CD4-positive, alpha-beta T cell treated with Interleukin-4 for 4 hours (primary cell): ENCODE measurements around the gene PBX1.

ENCODE experiments used
- DNase-seq: peaks from one replicate; pipeline ENCODE4 v3.0.0-alpha.2; 2020

PBX1 gene

DNA sequence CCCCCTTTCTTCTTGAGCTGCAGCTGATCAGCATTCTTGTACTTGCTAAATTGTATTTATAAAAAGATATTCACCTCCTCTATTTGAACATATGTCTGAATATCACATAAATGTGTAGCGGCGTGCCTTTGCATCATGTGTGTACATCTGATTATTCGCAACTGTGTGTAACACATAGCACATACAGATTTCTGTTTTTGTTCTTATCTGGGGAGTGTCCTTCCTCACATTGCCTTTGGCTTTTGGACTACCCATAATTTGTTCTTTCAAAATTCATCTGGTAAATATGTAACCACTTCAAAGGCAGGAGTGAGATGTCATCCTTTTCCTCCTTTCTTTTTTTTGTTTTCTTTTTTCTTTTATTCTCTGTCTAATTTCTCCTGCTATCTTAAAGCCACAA is 113.6 kb downstream of the PBX1 start:
- no peak for DNase-seq

DNA sequence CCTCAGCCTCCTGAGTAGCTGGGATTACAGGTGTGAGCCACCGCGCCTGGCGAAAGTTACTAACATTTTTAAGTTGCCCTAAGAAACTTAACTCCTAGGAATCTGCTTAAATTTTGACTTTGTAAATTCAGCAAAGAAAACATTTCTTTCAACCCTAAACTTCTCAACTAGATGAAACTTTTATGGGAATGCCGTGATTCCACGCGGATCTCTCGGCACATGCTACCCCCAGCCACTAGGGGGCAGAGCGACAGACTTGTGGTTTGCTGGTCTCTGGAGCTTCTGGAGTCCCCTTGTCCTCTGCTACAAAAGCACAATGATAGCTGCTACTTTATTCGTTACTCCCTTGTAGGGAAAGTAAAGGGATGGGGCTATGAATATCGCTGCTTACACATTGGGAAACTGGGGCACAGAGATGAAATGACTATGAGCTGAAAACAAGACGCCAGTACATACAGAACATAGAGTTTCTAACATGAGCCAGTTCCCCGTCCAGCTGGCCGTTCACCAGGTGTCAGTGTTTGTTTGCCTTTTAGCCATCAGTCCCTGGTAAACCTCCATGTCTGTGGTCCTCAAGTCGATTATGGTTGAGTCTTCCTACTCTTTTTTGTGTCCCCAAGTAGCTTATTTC is 114.7 kb downstream of the PBX1 start:
- no peak for DNase-seq

DNA sequence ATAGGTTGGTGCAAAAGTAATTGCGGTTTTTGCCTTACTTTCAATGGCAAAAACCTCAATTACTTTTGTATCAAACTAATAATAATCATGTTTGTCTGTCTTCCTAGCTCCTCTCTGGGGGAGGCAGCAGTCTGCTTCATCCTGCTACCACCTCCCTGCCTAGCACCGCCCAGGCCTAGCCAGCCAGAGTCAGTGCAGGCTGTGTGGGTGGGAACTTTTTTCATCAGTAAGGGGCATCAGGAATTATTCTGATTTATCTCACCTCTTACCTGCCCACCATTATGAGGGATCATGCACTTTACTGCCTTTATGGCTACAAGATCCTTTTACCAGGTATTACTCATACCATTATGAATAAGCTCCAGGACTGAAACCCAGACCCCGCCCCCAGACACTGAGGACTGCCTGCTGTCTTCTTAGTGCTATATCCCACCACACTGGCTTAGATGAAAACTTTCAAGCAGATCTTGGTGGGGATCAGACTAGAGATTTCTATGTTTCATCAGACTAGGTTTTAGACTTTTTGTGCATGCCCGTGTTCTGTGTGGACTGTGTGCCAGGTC is 116.4 kb downstream of the PBX1 start:
- DNase-seq = no peak

DNA sequence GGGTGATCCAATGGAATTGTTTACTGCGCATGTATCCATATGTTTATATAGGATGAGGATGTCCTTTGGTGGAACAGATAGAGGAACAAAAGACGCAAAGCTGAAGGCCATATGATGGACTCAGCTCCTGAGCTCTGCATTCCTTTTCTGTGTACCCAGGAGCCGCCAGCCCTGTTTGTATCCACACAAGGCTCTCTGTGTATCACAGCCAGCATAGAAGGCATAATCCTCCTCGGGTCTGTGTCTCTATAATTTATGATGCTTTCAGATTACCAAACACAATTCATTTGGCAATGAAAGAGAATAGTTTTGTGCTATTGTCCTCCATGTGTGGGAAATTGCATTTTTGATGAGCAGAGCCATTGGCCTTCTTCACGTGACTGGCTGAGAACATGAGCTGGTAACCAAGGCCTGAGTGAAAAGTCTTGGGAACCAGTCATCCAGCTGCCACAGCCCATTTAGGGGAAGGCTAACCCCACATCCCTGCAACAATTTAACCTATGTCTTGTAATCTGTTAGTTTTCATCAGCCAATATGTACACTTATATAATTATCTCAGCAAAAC is 119.2 kb downstream of the PBX1 start:
- no peak for DNase-seq

DNA sequence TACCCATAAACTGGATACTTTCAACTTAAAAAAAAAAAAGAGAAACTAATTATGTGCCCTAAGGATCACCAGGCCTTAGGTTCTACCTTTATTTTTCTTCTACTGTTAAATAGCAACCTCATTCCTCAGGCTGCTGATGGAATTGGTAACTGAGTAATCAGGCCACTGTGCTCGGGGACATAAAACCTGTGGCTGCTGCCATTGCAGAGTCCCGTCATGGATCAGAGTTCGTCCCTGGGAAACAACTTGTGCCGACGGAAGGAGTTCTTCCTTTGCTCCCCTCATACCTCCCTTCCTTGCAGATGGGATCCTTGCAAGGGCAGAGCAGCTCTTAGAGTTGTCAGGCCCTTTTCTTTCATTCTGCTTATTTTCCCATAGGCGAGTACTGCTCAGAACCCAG is 123.6 kb downstream of the PBX1 start:
- DNase-seq = no peak

DNA sequence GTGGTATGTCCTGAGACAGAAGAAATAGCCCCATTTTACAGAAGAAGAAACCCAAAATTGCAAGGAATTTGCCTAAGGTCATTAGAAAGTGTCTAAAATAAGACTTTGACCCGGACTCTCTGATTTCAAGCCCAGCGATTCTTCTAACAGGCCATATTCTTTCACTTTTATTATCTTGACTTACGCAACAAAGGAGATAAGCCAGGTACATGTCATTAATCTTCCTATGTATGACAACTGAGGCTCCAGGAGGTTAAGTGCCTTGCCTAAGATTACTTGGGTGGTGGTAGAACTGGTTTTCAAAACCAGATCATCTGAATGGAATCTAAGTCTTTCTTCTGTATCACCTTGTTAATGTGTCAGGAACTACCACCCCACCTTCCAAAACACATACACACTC is 124.3 kb downstream of the PBX1 start:
- no peak for DNase-seq

DNA sequence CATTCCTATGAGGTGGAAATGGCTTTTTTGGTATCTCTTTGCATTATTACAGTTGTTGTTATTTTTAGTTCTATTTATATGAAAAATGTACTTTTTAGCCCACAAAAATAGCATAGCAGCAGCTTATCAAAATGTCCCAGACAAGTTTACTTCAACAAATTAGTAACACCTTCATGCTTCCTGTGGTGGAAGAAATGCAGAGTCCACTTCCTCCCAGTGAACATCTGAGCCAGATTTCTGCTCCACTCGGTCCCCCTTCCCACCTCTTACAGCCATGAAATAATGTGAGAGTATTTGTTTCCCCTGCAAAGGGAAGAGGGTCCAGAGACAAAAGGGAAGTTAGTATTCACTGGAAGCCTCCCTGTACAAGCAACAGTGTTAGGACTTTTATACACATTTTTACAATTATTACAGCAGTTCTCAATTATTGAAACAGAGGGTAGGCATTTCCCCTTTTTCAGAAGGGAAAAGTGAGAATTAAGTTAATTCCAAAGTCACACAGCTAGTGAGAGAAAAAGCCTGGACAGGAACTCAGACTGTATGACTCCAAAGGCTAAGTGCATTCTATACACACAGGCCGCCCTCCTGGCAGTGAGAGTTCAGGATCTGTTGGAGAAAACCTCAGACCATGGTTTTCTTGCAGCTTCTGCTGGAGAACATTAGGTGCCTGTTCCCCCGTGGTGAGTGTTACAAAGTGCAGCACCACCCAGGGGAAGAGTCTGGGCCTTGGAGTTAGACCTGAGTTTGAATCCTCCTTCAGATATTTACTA is 126.5 kb downstream of the PBX1 start:
- no peak for DNase-seq

DNA sequence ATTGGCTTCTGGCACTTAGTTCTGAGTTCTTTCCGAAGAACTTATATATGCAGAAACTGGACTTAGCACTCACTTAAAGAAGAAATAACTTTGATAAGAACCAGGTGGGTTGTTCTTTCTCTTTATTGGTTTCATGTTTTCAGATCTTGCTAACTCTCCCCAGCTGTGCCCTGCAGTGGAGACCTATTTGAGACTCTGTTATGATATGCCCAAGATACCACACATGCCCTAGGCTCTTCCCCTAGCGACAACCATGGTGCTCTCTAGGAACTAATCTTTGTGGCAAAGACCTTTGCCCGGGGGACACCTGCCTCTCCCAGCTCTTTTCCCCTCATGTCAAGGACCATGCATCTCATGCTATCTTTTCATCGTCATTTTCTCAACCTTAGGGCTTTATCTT is 128.8 kb downstream of the PBX1 start:
- no peak for DNase-seq

DNA sequence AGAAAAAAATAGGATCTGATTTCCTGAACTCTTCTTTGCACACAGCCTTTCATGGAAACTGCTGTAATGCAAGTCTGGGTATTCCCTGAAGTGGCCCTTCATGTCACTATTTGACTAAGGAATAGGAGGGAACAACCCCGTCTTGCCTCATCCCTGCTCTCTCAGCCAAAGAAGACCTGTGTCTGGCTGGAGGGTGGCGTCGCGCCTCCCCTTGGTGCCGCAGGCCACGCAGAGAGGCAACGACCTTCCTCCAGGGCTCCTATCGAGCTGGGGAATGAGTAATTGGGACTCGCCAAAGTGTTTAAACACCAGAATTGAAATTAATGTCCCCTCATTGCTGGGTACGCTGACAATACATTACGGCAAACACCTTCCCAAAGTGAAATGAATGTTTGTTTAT is 129.8 kb downstream of the PBX1 start:
- DNase-seq = no peak

DNA sequence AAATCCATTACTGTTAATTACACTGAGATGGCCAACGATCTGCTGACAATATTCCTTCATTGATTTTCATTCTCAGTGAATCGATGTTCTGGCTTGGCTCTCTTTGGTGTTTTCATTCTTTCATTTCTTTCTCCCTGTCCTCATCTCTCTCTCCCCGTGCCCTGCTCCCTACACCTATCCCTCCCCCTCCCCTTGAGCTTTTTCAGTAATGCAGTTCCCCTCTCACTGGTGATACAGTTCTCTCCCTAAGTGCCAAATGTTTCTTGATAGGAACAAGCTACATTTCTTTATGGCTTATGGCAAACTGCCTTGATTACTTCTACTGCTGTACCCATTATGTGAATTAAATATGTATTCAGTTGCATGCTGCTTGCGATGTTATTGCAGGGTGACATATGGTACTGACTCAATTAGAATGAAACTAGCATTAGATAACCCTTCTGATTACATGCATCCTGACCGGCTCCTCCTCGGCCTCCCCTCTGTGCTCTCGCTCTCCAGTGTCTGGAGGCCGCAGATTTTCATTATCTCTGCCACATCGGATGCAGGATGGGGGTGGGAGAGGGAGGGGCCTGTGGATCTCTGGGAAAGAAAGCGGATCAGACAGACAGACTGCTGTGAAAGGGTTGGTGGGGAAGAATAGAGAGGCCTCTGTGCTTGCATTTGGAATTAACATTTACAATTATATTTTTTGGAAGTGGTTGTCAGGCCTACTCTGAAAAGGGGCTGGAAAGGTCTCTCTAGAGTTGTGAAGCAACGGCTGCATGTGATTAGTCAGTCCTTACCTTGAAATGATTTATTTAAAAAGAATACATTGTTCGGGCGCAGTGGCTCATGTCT is 130.9 kb downstream of the PBX1 start:
- DNase-seq = no peak

DNA sequence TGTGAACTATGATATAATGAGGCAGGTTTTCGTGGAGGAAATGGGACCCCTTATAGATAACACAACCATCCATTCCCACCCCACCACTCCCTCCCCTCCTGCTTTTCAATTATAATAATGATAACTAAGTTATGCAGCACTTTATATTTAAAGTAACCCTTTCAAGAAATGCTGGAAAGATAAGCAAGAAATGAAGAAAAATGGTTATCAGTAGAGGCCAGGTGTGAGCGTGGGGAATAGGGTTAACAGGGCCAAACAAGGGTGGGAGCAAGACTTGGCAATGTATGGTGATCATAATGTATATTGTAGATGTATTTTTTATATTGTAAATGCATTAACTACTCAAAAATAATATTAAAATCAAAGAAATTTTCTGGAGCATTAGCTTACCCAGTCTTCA is 133.4 kb downstream of the PBX1 start:
- DNase-seq = no peak

DNA sequence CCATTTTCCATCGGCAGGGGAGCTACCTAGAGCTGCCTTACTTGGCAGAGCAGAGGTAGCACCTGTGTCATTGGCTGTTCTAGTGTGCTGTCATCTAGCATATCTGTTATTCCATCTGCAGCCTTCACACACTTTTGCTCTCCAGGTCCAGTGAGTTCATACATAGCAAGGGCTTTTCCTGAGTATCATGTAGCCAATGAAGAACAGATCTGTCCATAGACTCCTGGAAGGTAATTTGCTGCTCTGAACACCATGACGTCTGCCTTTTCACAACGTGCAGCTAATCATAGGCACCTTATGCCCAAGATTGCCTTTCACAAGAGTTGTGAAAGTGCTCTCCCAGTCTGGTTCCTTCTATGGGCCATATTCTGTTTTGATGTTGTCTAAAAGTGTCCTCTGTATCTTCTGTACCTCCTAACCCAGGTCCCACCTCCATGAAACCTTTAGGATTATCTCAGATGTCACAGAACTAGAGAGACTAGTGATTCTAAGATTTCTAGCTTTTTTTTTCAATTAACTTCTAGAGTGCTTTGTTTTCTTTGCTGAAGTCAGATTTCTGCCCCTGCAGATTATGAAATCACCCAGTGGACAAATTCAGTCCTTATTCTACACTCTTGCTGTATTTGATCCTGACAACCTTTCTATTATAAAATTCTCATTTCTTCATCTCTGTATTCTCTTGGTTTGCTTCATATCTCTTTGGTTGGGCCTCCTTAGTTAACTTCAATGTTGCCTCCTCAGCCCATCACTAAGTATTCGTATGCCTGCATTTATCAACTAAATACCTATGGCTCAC is 134.8 kb downstream of the PBX1 start:
- no peak for DNase-seq

DNA sequence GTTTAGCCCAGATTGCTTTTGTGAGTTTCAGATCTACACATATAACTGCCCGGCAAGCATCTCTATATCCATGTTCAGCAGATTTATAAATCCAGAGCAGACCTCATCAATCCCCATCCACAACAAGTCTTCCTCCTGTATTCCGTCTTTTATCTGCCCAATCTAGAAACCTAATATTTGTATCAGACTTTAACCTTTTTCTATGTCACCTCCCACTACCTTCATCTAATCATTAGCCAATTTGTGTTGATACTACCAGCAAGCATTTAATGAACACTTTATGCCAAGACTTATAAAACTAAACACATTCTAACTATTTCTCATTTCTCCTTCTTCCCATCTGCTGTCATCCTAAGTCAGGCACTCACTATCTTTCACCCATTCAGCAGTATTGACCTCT is 135.5 kb downstream of the PBX1 start:
- no peak for DNase-seq

DNA sequence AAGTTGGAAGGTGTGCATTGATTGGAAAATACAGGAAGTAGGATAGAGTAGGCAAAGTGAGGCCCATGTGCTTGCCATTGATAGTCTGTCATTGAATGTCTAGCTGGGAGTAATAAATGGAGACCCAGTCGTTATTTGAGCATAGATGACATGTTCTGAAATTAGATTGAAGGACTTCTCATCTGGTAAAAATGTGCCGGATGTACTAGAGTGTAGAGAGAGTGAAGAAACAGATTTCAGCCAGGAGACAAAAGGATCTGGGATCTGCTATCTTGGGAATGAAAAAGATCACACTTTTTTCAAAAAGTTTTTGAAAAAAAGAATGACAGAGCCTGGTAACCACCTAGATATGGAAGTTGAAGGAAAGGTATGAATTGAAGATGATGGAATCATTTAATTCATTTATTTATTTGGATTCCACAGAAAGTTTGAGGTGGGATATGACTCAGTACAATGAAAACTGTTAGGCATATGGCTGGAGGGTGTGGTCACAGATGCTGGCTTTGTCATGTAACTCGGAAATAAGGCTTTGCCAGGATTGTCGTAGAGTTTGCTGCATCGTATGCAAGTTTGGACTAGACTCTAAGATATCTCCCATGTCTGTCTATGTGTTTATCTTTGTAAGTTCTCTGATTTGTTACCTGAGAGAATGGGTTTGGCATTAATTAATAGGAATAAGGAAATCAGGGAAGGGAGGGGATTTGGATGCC is 137.1 kb downstream of the PBX1 start:
- DNase-seq = no peak

DNA sequence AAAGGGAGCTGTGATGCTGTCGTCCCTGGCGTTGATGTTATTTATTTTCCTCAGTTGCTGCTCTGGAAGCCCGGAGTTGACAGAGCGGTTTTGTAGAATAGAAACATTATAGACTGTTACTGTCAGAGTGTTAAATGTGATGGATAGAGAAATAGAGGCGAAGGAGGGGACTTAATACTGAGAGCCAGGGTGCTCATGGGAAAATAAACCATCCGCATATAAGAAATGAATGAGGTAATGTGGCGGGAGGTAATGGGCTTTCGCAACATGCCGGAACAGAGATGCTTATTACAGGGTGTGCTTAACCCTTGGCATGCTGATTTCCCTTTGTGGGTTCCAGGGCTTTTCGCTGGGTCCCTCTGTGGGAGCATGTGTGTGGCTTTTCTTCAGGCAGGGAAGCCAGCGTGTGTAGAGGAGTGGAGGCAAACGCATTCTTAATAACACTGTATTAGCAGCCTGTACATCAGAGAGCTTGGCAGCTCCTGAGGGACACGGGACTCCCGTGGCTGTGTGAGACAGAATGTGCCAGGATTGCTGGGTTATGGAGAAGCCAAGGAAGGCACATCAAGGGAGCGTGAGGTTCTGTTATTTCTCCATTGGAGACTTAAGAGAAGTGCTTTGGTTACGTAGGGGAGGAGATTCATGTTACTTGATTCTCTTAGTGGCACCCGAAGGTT is 141.0 kb downstream of the PBX1 start:
- no peak for DNase-seq

DNA sequence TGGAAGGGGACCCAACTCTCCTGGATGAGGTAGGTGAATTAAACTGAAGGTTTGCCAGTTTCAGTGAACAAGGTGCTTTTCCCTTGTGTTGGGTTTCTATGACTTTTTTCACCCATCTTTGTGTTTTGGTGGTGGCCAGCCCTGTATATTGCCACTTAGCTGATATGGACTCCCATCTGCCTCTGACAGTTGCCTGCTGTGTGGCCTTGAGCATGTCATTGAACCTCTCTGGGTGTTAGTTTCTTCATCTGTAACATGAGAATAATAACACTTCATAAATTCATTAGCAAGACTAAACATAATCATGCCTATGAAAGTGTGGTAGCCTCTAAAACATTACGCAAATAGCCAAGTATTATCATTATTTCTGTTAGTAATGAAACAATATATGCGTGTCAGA is 141.7 kb downstream of the PBX1 start:
- no peak for DNase-seq

DNA sequence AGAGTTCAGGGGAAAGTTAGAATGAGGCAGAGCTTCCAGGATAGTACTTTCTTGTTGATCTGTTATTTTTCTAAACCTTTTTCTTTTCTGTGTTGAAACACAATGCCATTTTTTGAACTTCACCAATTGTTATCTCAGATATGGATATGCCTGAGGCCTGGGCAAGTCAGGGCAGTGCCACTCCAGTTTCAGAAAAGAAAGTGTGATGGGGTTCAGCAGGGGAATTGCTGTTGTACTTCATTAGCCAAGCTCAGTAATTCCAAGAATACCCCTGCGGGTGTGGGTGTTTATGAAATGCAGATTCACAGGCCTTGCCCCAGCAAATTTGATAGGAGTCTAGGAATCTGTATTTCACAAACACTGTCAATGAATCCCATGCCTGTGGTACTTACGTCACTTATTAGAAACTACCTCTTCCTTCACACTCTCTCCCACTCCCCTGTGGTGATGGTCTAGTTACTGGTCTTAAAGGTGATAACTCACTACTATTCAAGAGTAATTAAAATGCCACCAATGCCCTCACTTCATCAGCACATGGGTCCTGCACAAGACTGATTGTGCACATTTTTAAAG is 142.3 kb downstream of the PBX1 start:
- DNase-seq = no peak

DNA sequence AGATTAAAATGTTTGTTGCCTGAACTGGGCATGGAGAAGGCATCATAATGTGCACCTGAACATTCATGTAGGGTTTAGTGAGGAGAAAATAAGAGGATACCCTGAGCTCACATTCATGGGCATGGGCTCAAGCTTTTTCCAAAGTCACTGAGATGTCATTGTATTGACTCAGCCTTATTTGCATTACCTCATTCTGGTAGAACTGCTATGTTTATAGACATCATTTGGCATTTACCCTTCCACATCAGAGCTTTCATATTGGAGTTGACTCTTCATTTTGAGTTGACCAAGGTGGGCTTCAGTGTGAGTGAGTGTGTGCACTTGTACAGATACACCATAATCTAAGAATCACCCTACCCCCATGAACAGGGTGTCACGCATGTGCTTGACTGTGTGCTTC is 143.2 kb downstream of the PBX1 start:
- DNase-seq = no peak

DNA sequence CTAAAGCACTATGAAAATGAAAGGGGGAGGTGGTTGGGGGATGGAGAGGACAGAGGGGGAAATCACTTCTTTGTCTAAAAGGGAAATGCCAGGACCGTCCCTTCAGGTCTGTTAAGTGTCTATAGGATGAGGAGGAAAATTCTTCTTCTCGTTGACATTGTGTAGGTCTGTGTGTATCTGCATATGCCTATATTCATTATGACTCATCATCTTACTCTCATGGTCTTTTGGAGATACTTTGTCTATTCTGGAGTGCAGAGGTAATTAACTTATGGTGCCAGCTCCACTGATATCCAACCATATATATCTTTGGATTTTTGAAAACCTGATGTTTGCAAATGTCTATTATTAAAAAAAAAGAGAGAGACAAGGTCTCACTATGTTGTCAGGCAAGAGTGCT is 143.7 kb downstream of the PBX1 start:
- DNase-seq = no peak

DNA sequence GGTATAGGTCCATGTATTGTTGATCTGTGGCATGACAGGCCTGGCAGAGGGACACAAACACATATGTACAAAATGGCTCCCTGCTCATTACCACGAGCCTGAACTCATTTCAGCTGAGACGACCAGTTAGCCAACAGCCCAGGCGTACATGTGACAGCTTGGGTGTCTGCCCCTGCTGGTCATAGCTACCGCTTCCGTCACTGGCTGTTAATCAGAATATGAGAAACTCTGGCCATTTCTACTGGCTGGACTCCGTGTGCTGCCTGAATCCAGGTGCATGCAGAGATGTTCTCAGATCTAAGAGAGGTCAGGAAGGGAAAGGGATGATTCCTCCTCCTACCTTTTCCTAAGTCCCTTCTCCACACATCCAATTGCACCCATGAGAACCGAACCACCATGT is 144.5 kb downstream of the PBX1 start:
- no peak for DNase-seq

DNA sequence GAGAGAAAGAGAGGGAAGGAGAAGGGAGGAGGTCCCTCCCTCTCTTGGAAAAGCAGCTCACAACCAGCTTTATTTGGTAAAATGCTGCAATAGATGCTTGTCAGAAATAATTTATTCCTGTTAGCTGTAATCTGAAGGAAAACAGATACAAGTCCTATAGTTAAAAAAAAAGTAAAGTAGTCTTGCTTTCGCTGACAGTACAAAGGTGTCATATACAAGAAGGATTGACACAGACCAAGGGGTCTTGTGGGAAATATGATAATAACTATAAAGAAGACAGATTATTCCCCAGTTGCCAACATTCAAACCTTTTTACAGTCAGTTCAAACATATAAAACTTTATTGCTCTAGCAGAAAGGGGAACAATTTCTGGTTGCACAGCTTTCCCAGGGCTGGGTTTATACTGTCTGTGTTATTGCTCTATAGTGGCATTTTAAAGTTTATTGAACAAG is 145.0 kb downstream of the PBX1 start:
- no peak for DNase-seq
